Liver (tissue), 9 donors: ENCODE measurements around the gene GPT2. TPM values are rescaled to one million over a fixed set of nuclear protein-coding genes. Genes with fewer than 3 reads are reported as not detected.

Experiments used
- DNase-seq: peaks from one replicate; pipeline ENCODE4 v3.0.0-alpha.2; 2017; ENCODE audit warnings: low spot score
- H3K27ac ChIP-seq, 2 donors: one replicate each; pipeline ENCODE4 v1.7.0; 2013; ENCODE audit warnings: inconsistent platforms in 2 of 2, low read length in 2 of 2, control low read depth in 1 of 2, low read depth in 1 of 2, mild to moderate bottlenecking in 1 of 2
- H3K27me3 ChIP-seq, 4 donors: one replicate each; pipeline versions ENCODE4 v1.6.1 to v1.7.0; 2013; ENCODE audit warnings: low read length in 3 of 4, inconsistent platforms in 1 of 4, mild to moderate bottlenecking in 1 of 4, moderate library complexity in 1 of 4; ENCODE audit not compliant: control insufficient read depth in 4 of 4, insufficient read depth in 4 of 4
- H3K36me3 ChIP-seq, 4 donors: one replicate each; pipeline versions ENCODE4 v1.6.1 to v1.7.0; 2013; ENCODE audit warnings: low read length in 3 of 4, mild to moderate bottlenecking in 3 of 4, low read depth in 1 of 4, moderate library complexity in 1 of 4; ENCODE audit not compliant: control insufficient read depth in 4 of 4, insufficient read depth in 3 of 4
- H3K4me1 ChIP-seq, 4 donors: one replicate each; pipeline versions ENCODE4 v1.6.1 to v1.7.0; 2013; ENCODE audit warnings: low read length in 3 of 4, mild to moderate bottlenecking in 3 of 4, moderate library complexity in 1 of 4; ENCODE audit not compliant: control insufficient read depth in 4 of 4, insufficient read depth in 4 of 4
- H3K4me3 ChIP-seq, 3 donors: one replicate each; pipeline versions ENCODE4 v1.6.1 to v1.7.0; 2013; ENCODE audit warnings: low read length in 3 of 3, control low read depth in 1 of 3, low read depth in 1 of 3, mild to moderate bottlenecking in 1 of 3
- H3K9ac ChIP-seq, 2 donors: one replicate each; pipeline ENCODE4 v1.7.0; 2013; ENCODE audit warnings: low read length in 2 of 2, mild to moderate bottlenecking in 2 of 2, moderate library complexity in 2 of 2, control low read depth in 1 of 2, low read depth in 1 of 2
- H3K9me3 ChIP-seq, 4 donors: one replicate each; pipeline versions ENCODE4 v1.6.1 to v1.7.0; 2013; ENCODE audit warnings: low read length in 3 of 4; ENCODE audit not compliant: control insufficient read depth in 4 of 4
- EGR1 ChIP-seq, 2 donors: IDR thresholded peaks; 2 replicates each; pipeline ENCODE4 v1.6.1; 2016 to 2018; ENCODE audit warnings: antibody characterized with exemption in 2 of 2, low read depth in 2 of 2
- FOXA1 ChIP-seq: IDR thresholded peaks from 2 replicates; pipeline ENCODE4 v1.6.1; 2016; ENCODE audit warnings: antibody characterized with exemption
- GABPA ChIP-seq, 2 donors: IDR thresholded peaks in 1 of 2; conservative IDR thresholded peaks in 1 of 2; 2 replicates each; pipeline ENCODE4 v1.6.1; 2016; ENCODE audit warnings: antibody characterized with exemption in 2 of 2, mild to moderate bottlenecking in 1 of 2, moderate library complexity in 1 of 2
- HNF4G ChIP-seq: IDR thresholded peaks from 2 replicates; pipeline ENCODE4 v1.6.1; 2016; ENCODE audit warnings: antibody characterized with exemption
- NR2F2 ChIP-seq: IDR thresholded peaks from 2 replicates; pipeline ENCODE4 v1.6.1; 2016; ENCODE audit warnings: antibody characterized with exemption
- RXRA ChIP-seq, 2 donors: IDR thresholded peaks; 2 replicates each; pipeline ENCODE4 v1.6.1; 2017 to 2018; ENCODE audit warnings: antibody characterized with exemption in 2 of 2, mild to moderate bottlenecking in 1 of 2
- SP1 ChIP-seq: IDR thresholded peaks from 2 replicates; pipeline ENCODE4 v1.6.1; 2018; ENCODE audit warnings: antibody characterized with exemption, mild to moderate bottlenecking
- TAF1 ChIP-seq: conservative IDR thresholded peaks from 2 replicates; pipeline ENCODE4 v1.6.1; 2016; ENCODE audit warnings: antibody characterized with exemption, mild to moderate bottlenecking
- YY1 ChIP-seq: IDR thresholded peaks from 2 replicates; pipeline ENCODE4 v1.6.1; 2016; ENCODE audit warnings: antibody characterized with exemption, mild to moderate bottlenecking
- ZBTB33 ChIP-seq: IDR thresholded peaks from 2 replicates; pipeline ENCODE4 v1.6.1; 2016; ENCODE audit warnings: antibody characterized with exemption
- WGBS: extraction: QIAGEN DNeasy Blood & Tissue Kit; methylation state at CpG from one replicate; pipeline ENCODE4 v1.1.7; 2013; 5-methylcytosine and 5-hydroxymethylcytosine counted together
- polyA plus RNA-seq, 2 donors: library from polyadenylated mRNA; stranded (reverse) in 1 of 2; unstranded in 1 of 2; fragments of 200-250 nt in 1 of 2; fragments of >200 nt in 1 of 2; fragmentation: Nextera tagmentation in 1 of 2; extraction: Ambion mirVana in 1 of 2; gene quantifications; one replicate each; pipeline versions ENCODE4 v1.2.1 to v1.2.3, GENCODE V29; 2013 to 2015
- total RNA-seq, 2 donors: library from RNA; depleted of rRNA; stranded (reverse); fragments of >200 nt; gene quantifications; one replicate each; pipeline ENCODE4 v1.2.3, GENCODE V29; 2014
- TF ChIP-seq, protein P1 (sequence below): fragments of 150-350 bp; IDR thresholded peaks from 2 replicates; pipeline ENCODE4 v1.5.1; 2017; ENCODE audit warnings: improper control_type of control experiment, low read depth, low read length; ENCODE audit not compliant: missing input control
- TF ChIP-seq, protein P2 (sequence below): IDR thresholded peaks from 2 replicates; pipeline ENCODE4 v1.6.1; 2016; ENCODE audit warnings: antibody characterized with exemption
- TF ChIP-seq, protein P3 (sequence below): IDR thresholded peaks from 2 replicates; pipeline ENCODE4 v1.6.1; 2016; ENCODE audit warnings: antibody characterized with exemption, mild to moderate bottlenecking
- donor health status: healthy.
- donor health status: healthy.
- donor health status: healthy.
- donor health status: healthy.
- donor health status: healthy.

GPT2 gene
- total and polyA plus RNA-seq, 4 donors, result 6.8 to 78.3 (median 47.0) TPM

DNA sequence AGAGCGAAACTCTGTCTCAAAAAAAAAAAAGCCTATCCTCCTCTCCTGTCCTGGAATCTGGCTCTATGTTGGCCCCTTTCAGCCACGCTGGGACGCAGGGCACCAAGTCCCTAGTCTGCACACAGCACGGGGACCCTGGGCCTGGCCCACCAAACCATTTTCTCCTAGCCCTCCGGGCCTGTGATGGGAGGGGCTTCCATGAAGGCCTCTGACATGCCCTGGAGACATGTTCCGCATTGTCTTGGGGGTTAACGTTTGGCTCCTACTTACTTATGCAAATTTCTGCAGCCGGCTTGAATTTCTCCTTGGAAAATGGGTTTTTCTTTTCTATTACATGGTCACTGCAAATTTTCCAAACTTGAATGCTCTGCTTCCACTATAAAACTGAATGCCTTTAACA lies 12.6 kb upstream of the GPT2 start:
- H3K9ac ChIP-seq, result no peak overlapping the region
- H3K27ac ChIP-seq, result no peak overlapping the region
- WGBS, result 89% methylated on average over 8 of the region's 8 CpGs
- no peak for DNase-seq
- no peaks in the 10 kb centered on the region for H3K9me3 ChIP-seq
- TF ChIP-seq EGR1 (IDR thresholded peaks at IDR 0.05; ENCODE audit: low read depth in 2 of 2), result no peak
- no peak for TF ChIP-seq RXRA (IDR thresholded peaks at IDR 0.05)
- TF ChIP-seq TAF1, result no peak
- TF ChIP-seq FOXA1, result no peak
- TF ChIP-seq, protein P1, sequence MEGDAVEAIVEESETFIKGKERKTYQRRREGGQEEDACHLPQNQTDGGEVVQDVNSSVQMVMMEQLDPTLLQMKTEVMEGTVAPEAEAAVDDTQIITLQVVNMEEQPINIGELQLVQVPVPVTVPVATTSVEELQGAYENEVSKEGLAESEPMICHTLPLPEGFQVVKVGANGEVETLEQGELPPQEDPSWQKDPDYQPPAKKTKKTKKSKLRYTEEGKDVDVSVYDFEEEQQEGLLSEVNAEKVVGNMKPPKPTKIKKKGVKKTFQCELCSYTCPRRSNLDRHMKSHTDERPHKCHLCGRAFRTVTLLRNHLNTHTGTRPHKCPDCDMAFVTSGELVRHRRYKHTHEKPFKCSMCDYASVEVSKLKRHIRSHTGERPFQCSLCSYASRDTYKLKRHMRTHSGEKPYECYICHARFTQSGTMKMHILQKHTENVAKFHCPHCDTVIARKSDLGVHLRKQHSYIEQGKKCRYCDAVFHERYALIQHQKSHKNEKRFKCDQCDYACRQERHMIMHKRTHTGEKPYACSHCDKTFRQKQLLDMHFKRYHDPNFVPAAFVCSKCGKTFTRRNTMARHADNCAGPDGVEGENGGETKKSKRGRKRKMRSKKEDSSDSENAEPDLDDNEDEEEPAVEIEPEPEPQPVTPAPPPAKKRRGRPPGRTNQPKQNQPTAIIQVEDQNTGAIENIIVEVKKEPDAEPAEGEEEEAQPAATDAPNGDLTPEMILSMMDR, result no peak
- TF ChIP-seq HNF4G, result no peak
- no peak for TF ChIP-seq NR2F2
- H3K4me1 ChIP-seq, result peaks cover 7 to 15% (median 8%) of the 10 kb centered on the region in 4 donors
- no peaks in the 10 kb centered on the region for H3K36me3 ChIP-seq
- H3K27me3 ChIP-seq, result no peaks in the 10 kb centered on the region
- no peak overlapping the region for H3K4me3 ChIP-seq

GRCh38 chr16:46873201-46873600 lies 11.0 kb upstream of the GPT2 start:
- 93% methylated on average over 3 of the region's 3 CpGs for WGBS
- TF ChIP-seq, protein P2, sequence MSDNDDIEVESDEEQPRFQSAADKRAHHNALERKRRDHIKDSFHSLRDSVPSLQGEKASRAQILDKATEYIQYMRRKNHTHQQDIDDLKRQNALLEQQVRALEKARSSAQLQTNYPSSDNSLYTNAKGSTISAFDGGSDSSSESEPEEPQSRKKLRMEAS, result no peak
- TF ChIP-seq YY1 (no peak), SP1 (no peak), FOXA1 (no peak), HNF4G (no peak), RXRA (IDR thresholded peaks at IDR 0.05) (no peak), ZBTB33 (no peak), GABPA (IDR thresholded peaks at IDR 0.05 in 1 of 2, conservative IDR thresholded peaks at IDR 0.05 in 1 of 2) (no peak), NR2F2 (no peak)
- TF ChIP-seq, protein P3, sequence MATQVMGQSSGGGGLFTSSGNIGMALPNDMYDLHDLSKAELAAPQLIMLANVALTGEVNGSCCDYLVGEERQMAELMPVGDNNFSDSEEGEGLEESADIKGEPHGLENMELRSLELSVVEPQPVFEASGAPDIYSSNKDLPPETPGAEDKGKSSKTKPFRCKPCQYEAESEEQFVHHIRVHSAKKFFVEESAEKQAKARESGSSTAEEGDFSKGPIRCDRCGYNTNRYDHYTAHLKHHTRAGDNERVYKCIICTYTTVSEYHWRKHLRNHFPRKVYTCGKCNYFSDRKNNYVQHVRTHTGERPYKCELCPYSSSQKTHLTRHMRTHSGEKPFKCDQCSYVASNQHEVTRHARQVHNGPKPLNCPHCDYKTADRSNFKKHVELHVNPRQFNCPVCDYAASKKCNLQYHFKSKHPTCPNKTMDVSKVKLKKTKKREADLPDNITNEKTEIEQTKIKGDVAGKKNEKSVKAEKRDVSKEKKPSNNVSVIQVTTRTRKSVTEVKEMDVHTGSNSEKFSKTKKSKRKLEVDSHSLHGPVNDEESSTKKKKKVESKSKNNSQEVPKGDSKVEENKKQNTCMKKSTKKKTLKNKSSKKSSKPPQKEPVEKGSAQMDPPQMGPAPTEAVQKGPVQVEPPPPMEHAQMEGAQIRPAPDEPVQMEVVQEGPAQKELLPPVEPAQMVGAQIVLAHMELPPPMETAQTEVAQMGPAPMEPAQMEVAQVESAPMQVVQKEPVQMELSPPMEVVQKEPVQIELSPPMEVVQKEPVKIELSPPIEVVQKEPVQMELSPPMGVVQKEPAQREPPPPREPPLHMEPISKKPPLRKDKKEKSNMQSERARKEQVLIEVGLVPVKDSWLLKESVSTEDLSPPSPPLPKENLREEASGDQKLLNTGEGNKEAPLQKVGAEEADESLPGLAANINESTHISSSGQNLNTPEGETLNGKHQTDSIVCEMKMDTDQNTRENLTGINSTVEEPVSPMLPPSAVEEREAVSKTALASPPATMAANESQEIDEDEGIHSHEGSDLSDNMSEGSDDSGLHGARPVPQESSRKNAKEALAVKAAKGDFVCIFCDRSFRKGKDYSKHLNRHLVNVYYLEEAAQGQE, result no peak
- Histone ChIP-seq H3K4me3 (no peak overlapping the region), H3K9me3 (no peaks in the 10 kb centered on the region), H3K36me3 (no peaks in the 10 kb centered on the region), H3K9ac (no peak overlapping the region), H3K27ac (no peak overlapping the region), H3K27me3 (no peaks in the 10 kb centered on the region), H3K4me1 (peaks cover 8 to 19% (median 9%) of the 10 kb centered on the region in 4 donors)
- DNase-seq, result no peak
